H9 (cell line): ENCODE results near the gene SLC7A14. TPM values are rescaled to one million over a fixed set of nuclear protein-coding genes. Genes with fewer than 3 reads are reported as not detected.

Experiments used
- DNase-seq: peaks from one replicate; pipeline ENCODE4 v3.0.0-alpha.2; 2017
- H2AFZ ChIP-seq: one replicate; pipeline ENCODE4 v1.6.1; 2013; ENCODE audit warnings: mild to moderate bottlenecking, low read length, control low read depth, moderate library complexity
- H2AK5ac ChIP-seq: 2 replicates; pipeline ENCODE4 v1.6.1; 2013; ENCODE audit warnings: low read length, control low read depth, mixed read lengths; ENCODE audit not compliant: insufficient read length
- H2BK120ac ChIP-seq: one replicate; pipeline ENCODE4 v1.6.1; 2013; ENCODE audit warnings: low read depth, mild to moderate bottlenecking, low read length, control low read depth, inconsistent platforms; ENCODE audit not compliant: poor library complexity, severe bottlenecking
- H2BK12ac ChIP-seq: 2 replicates; pipeline ENCODE4 v1.6.1; 2013; ENCODE audit warnings: low read length, control low read depth, mixed read lengths, low read depth; ENCODE audit not compliant: insufficient read length
- H2BK15ac ChIP-seq: 2 replicates; pipeline ENCODE4 v1.6.1; 2013; ENCODE audit warnings: low read depth, low read length, control low read depth
- H2BK20ac ChIP-seq: one replicate; pipeline ENCODE4 v1.6.1; 2013; ENCODE audit warnings: low read depth, mild to moderate bottlenecking, low read length, control low read depth, inconsistent platforms; ENCODE audit not compliant: poor library complexity, severe bottlenecking
- H2BK5ac ChIP-seq: 2 replicates; pipeline ENCODE4 v1.6.1; 2013; ENCODE audit warnings: low read length, control low read depth, mixed read lengths; ENCODE audit not compliant: insufficient read length
- H3K14ac ChIP-seq: 2 replicates; pipeline ENCODE4 v1.6.1; 2013; ENCODE audit warnings: low read length, control low read depth; ENCODE audit not compliant: insufficient read depth
- H3K18ac ChIP-seq: 2 replicates; pipeline ENCODE4 v1.6.1; 2013; ENCODE audit warnings: low read depth, mild to moderate bottlenecking, mixed read lengths, low read length, control low read depth; ENCODE audit not compliant: insufficient read length
- H3K23ac ChIP-seq: 2 replicates; pipeline ENCODE4 v1.6.1; 2013; ENCODE audit warnings: low read length, control low read depth, mixed read lengths, low read depth; ENCODE audit not compliant: insufficient read length
- H3K23me2 ChIP-seq: 2 replicates; pipeline ENCODE4 v1.6.1; 2013; ENCODE audit warnings: low read depth, mild to moderate bottlenecking, mixed read lengths, low read length, control low read depth; ENCODE audit not compliant: insufficient read length, poor library complexity, severe bottlenecking
- H3K27ac ChIP-seq: 2 replicates; pipeline ENCODE4 v1.5.1; 2013; ENCODE audit warnings: low read length, control low read depth, mixed read lengths, low read depth; ENCODE audit not compliant: insufficient read length
- H3K27me3 ChIP-seq: 2 replicates; pipeline ENCODE4 v1.6.1; 2013; ENCODE audit warnings: low read length, control low read depth, inconsistent platforms; ENCODE audit not compliant: insufficient read depth
- H3K4ac ChIP-seq: 2 replicates; pipeline ENCODE4 v1.6.1; 2013; ENCODE audit warnings: low read depth, mild to moderate bottlenecking, control low read depth, inconsistent platforms, low read length, moderate library complexity
- H3K4me1 ChIP-seq: 2 replicates; pipeline ENCODE4 v1.6.1; 2013; ENCODE audit warnings: low read length, control low read depth, inconsistent platforms; ENCODE audit not compliant: insufficient read depth
- H3K4me2 ChIP-seq: 2 replicates; pipeline ENCODE4 v1.6.1; 2013; ENCODE audit warnings: low read length, control low read depth, mixed read lengths; ENCODE audit not compliant: insufficient read length, insufficient read depth
- H3K56ac ChIP-seq: 2 replicates; pipeline ENCODE4 v1.6.1; 2013; ENCODE audit warnings: low read depth, mild to moderate bottlenecking, mixed read lengths, low read length, control low read depth; ENCODE audit not compliant: insufficient read length
- H3K79me1 ChIP-seq: 2 replicates; pipeline ENCODE4 v1.6.1; 2013; ENCODE audit warnings: low read depth, mild to moderate bottlenecking, moderate library complexity, low read length, control low read depth, inconsistent platforms; ENCODE audit not compliant: insufficient read depth, poor library complexity, severe bottlenecking
- H3K79me2 ChIP-seq: 2 replicates; pipeline ENCODE4 v1.6.1; 2013; ENCODE audit warnings: low read length, control low read depth, inconsistent platforms; ENCODE audit not compliant: insufficient read depth
- H3K9ac ChIP-seq: 2 replicates; pipeline ENCODE4 v1.6.1; 2013; ENCODE audit warnings: low read length, control low read depth, mixed read lengths; ENCODE audit not compliant: insufficient read length; ENCODE audit errors: extremely low read depth
- H3K9me3 ChIP-seq: one replicate; pipeline ENCODE4 v1.6.1; 2013; ENCODE audit warnings: low read depth, low read length, inconsistent platforms; ENCODE audit not compliant: control insufficient read depth
- H3T11ph ChIP-seq: one replicate; pipeline ENCODE4 v1.6.1; 2013; ENCODE audit warnings: mild to moderate bottlenecking, low read length, control low read depth, inconsistent platforms
- H4K20me1 ChIP-seq: one replicate; pipeline ENCODE4 v1.6.1; 2013; ENCODE audit not compliant: control insufficient read depth, insufficient read length, insufficient read depth
- H4K5ac ChIP-seq: 2 replicates; pipeline ENCODE4 v1.6.1; 2013; ENCODE audit warnings: low read depth, mild to moderate bottlenecking, mixed read lengths, low read length, control low read depth; ENCODE audit not compliant: insufficient read length
- H4K8ac ChIP-seq: replicated peaks from 2 replicates; pipeline ENCODE4 v1.6.1; 2013; ENCODE audit warnings: low read length, control low read depth, mixed read lengths, low read depth; ENCODE audit not compliant: insufficient read length
- H4K91ac ChIP-seq: 2 replicates; pipeline ENCODE4 v1.6.1; 2013; ENCODE audit warnings: low read depth, mild to moderate bottlenecking, moderate library complexity, mixed read lengths, low read length, control low read depth; ENCODE audit not compliant: insufficient read length
- H3K27ac Mint-ChIP-seq, 3 experiments: 2 replicates in 2 of 3; 3 replicates in 1 of 3; pipeline ENCODE4 v1.8.0; 2020 to 2021; ENCODE audit warnings: mixed read lengths in 3 of 3, mild to moderate bottlenecking in 1 of 3, moderate library complexity in 1 of 3
- H3K27me3 Mint-ChIP-seq: 2 replicates; pipeline ENCODE4 v1.8.0; 2021; ENCODE audit warnings: low read depth, mild to moderate bottlenecking, moderate library complexity, mixed read lengths
- H3K36me3 Mint-ChIP-seq, 3 experiments: 2 replicates in 2 of 3; 3 replicates in 1 of 3; pipeline ENCODE4 v1.8.0; 2020 to 2021; ENCODE audit warnings: low read depth in 3 of 3, mixed read lengths in 3 of 3; ENCODE audit not compliant: insufficient read depth in 1 of 3
- H3K4me1 Mint-ChIP-seq, 2 experiments: 2 replicates each; pipeline ENCODE4 v1.8.0; 2020; ENCODE audit warnings: mixed read lengths in 2 of 2
- H3K4me3 Mint-ChIP-seq, 2 experiments: 2 replicates in 1 of 2; 3 replicates in 1 of 2; pipeline ENCODE4 v1.8.0; 2020 to 2021; ENCODE audit warnings: mild to moderate bottlenecking in 2 of 2, mixed read lengths in 2 of 2, moderate library complexity in 1 of 2
- H3K9me3 Mint-ChIP-seq, 2 experiments: 2 replicates in 1 of 2; 3 replicates in 1 of 2; pipeline ENCODE4 v1.8.0; 2020; ENCODE audit warnings: mild to moderate bottlenecking in 2 of 2, mixed read lengths in 2 of 2, moderate library complexity in 1 of 2
- WGBS: extraction: QIAGEN DNeasy Blood & Tissue Kit; methylation state at CpG from one replicate; pipeline ENCODE4 v1.1.7; 2013; ENCODE audit warnings: missing lambda C conversion rate, low lambda C conversion rate, mixed read lengths; ENCODE audit not compliant: insufficient read length; ENCODE audit errors: extremely low coverage; 5-methylcytosine and 5-hydroxymethylcytosine counted together
- total RNA-seq: library from RNA; stranded (reverse); gene quantifications from 2 replicates; pipeline ENCODE4 v1.2.1, GENCODE V29; 2021
- TF ChIP-seq, protein P1 (sequence below): fragments of 200-600 bp; sonication (generic); conservative IDR thresholded peaks from 3 replicates; pipeline ENCODE4 v1.8.0; 2021; ENCODE audit warnings: antibody characterized with exemption, mild to moderate bottlenecking

Gene SLC7A14
- total RNA-seq, 1 experiment from 2014 or later, result 0.42 TPM

DNA sequence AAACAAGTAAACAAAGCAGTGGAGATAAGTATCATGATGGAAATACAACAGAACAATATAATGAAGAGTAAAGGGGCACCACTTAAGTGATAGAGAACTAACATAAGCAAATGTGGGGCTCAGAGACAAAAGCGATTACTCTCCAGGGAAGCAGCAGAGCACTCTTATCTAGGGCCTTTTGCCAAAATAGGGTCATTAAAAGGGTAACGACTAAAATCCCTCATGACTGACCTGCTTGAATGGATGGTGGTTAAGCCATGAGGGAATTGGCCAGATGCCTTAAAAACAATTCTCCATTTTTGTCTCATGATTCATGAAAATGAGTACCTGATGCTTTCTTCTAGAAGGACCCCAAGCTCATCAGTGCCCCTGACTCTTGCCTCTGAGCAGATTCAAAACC lies 3.2 kb upstream of the SLC7A14 start:
- H3K4me1 ChIP-seq, result no peaks in the 10 kb centered on the region; the same call in 1 of the 2 replicates
- H3K27ac Mint-ChIP-seq, result no peak overlapping the region
- no peak overlapping the region for H3K4me2 ChIP-seq
- H3K4me3 Mint-ChIP-seq, result no peak overlapping the region
- H4K8ac ChIP-seq, result no peak overlapping the region
- H2AK5ac ChIP-seq, result no peak overlapping the region
- H3K79me1 ChIP-seq, result no peaks in the 10 kb centered on the region
- WGBS, result no CpG with 5 or more reads among the region's 2 CpGs
- TF ChIP-seq, protein P1, sequence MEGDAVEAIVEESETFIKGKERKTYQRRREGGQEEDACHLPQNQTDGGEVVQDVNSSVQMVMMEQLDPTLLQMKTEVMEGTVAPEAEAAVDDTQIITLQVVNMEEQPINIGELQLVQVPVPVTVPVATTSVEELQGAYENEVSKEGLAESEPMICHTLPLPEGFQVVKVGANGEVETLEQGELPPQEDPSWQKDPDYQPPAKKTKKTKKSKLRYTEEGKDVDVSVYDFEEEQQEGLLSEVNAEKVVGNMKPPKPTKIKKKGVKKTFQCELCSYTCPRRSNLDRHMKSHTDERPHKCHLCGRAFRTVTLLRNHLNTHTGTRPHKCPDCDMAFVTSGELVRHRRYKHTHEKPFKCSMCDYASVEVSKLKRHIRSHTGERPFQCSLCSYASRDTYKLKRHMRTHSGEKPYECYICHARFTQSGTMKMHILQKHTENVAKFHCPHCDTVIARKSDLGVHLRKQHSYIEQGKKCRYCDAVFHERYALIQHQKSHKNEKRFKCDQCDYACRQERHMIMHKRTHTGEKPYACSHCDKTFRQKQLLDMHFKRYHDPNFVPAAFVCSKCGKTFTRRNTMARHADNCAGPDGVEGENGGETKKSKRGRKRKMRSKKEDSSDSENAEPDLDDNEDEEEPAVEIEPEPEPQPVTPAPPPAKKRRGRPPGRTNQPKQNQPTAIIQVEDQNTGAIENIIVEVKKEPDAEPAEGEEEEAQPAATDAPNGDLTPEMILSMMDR, result no peak
- no peak overlapping the region for H3K14ac ChIP-seq
- no peaks in the 10 kb centered on the region for H3K9me3 Mint-ChIP-seq
- H4K5ac ChIP-seq, result no peak overlapping the region
- H3K27me3 Mint-ChIP-seq, result peaks cover 36% of the 10 kb centered on the region
- peaks cover 12% of the 10 kb centered on the region for H3K23me2 ChIP-seq
- H2BK5ac ChIP-seq, result no peak overlapping the region
- H3K23ac ChIP-seq, result no peak overlapping the region
- H2BK20ac ChIP-seq, result no peak overlapping the region
- H3K4ac ChIP-seq, result no peak overlapping the region
- H3K79me2 ChIP-seq, result no peaks in the 10 kb centered on the region
- H3K56ac ChIP-seq, result no peak overlapping the region
- peaks cover 10% of the 10 kb centered on the region; the same call in 1 of the 2 replicates for H3K27me3 ChIP-seq
- H3K27ac ChIP-seq, result no peak overlapping the region
- no peaks in the 10 kb centered on the region for H3K36me3 Mint-ChIP-seq
- peaks cover 7 to 16% of the 10 kb centered on the region in 2 experiments for H3K4me1 Mint-ChIP-seq
- H3K9me3 ChIP-seq, result no peaks in the 10 kb centered on the region
- H2BK120ac ChIP-seq, result no peak overlapping the region
- no peak overlapping the region for H2AFZ ChIP-seq
- DNase-seq, result no peak
- no peak overlapping the region for H2BK15ac ChIP-seq
- no peak overlapping the region for H3K9ac ChIP-seq
- H3T11ph ChIP-seq, result no peak overlapping the region
- H3K18ac ChIP-seq, result no peak overlapping the region
- no peak overlapping the region for H4K91ac ChIP-seq
- no peaks in the 10 kb centered on the region for H4K20me1 ChIP-seq
- no peak overlapping the region for H2BK12ac ChIP-seq
